GM12878 (cell line): ENCODE data around the gene PLRG1. TPM values are rescaled to one million over a fixed set of nuclear protein-coding genes. Genes with fewer than 3 reads are reported as not detected.

Experiments used
- ATAC-seq: fragments of 200-7000 bp; cut with Tn5 transposase; 3 replicates; pipeline ENCODE4 v1.9.1; 2020; ENCODE audit warnings: mild to moderate bottlenecking, moderate library complexity
- BruUV-seq: library from RNA; stranded (reverse); fragments of 400-500 nt; replicated peaks from 2 replicates; lab custom pipeline; 2021; lab: Mats Ljungman, UMichigan
- CTCF ChIA-PET: fragments of 300-600 bp; sonication (Branson Sonifier 250); formaldehyde crosslinking; extraction: SDS; loops from one replicate; lab custom pipeline; 2021; ENCODE audit warnings: inconsistent platforms; lab: Yijun Ruan, JAX
- POLR2A ChIA-PET: fragments of 350-600 bp; formaldehyde crosslinking; extraction: SDS; loops from one replicate; lab custom pipeline; 2021; ENCODE audit warnings: inconsistent platforms; lab: Charles Lee
- RAD21 ChIA-PET: fragments of 300-600 bp; sonication (Branson Sonifier 250); formaldehyde crosslinking; loops from one replicate; lab custom pipeline; 2023; ENCODE audit warnings: antibody characterized with exemption; ENCODE audit not compliant: unreplicated experiment; lab: Charles Lee
- SMC1A ChIA-PET: fragments of 300-600 bp; sonication (Branson Sonifier 250); formaldehyde crosslinking; loops from one replicate; lab custom pipeline; 2023; ENCODE audit not compliant: unreplicated experiment, uncharacterized antibody; lab: Charles Lee
- DNase-seq: peaks from one replicate; pipeline ENCODE4 v3.0.0-alpha.2; 2011; ENCODE audit warnings: low read depth, low spot score
- FAIRE-seq: peaks from 3 replicates; lab custom pipeline; 2011; peaks lifted over from hg19 to GRCh38; lab: Jason Lieb, UNC
- H2AFZ ChIP-seq: 2 replicates; pipeline ENCODE4 v1.6.0; 2011; ENCODE audit warnings: low read depth, low read length, control low read depth; ENCODE audit not compliant: control insufficient read depth
- H3K27ac ChIP-seq: 2 replicates; pipeline ENCODE4 v1.5.1; 2011; ENCODE audit warnings: control low read depth; ENCODE audit not compliant: control insufficient read depth, insufficient read depth
- H3K27me3 ChIP-seq, 2 experiments: replicated peaks in 1 of 2; 2 replicates each; pipeline versions ENCODE4 v1.6.0 to v1.6.1; 2011; ENCODE audit warnings: low read length in 1 of 2; ENCODE audit not compliant: control insufficient read depth in 2 of 2, insufficient read depth in 2 of 2
- H3K36me3 ChIP-seq, 2 experiments: 2 replicates each; pipeline ENCODE4 v1.5.1; 2011; ENCODE audit warnings: low read length in 1 of 2; ENCODE audit not compliant: control insufficient read depth in 2 of 2, insufficient read depth in 2 of 2
- H3K4me1 ChIP-seq: 2 replicates; pipeline ENCODE4 v1.6.1; 2011; ENCODE audit warnings: mild to moderate bottlenecking, low read length, moderate library complexity, mixed read lengths; ENCODE audit not compliant: control insufficient read depth, insufficient read depth
- H3K4me2 ChIP-seq: 2 replicates; pipeline ENCODE4 v1.6.0; 2011; ENCODE audit warnings: control low read depth; ENCODE audit not compliant: control insufficient read depth, insufficient read depth
- H3K4me3 ChIP-seq: fragments of 200-600 bp; sonication (generic); 2 replicates; pipeline ENCODE4 v1.5.1; 2016
- H3K79me2 ChIP-seq: 2 replicates; pipeline ENCODE4 v1.6.0; 2011; ENCODE audit warnings: low read length; ENCODE audit not compliant: control insufficient read depth, insufficient read depth
- H3K9ac ChIP-seq: 2 replicates; pipeline ENCODE4 v1.8.0; 2011; ENCODE audit warnings: low read length, control low read depth, mixed read lengths; ENCODE audit not compliant: control insufficient read depth, insufficient read depth
- H3K9me3 ChIP-seq: replicated peaks from 3 replicates; pipeline ENCODE4 v1.5.1; 2011; ENCODE audit warnings: mild to moderate bottlenecking, low read length; ENCODE audit not compliant: control insufficient read depth, insufficient read depth
- H4K20me1 ChIP-seq: 2 replicates; pipeline ENCODE4 v1.6.0; 2011; ENCODE audit not compliant: control insufficient read depth, insufficient read depth
- BCL3 ChIP-seq: IDR thresholded peaks from 2 replicates; pipeline ENCODE4 v1.6.1; 2011; ENCODE audit warnings: borderline replicate concordance, low read depth, mild to moderate bottlenecking, moderate library complexity, low read length; ENCODE audit not compliant: insufficient read depth, poor library complexity, severe bottlenecking
- CREM ChIP-seq: IDR thresholded peaks from 2 replicates; pipeline ENCODE4 v1.6.1; 2014; ENCODE audit warnings: antibody characterized with exemption, low read depth
- DPF2 ChIP-seq: fragments of 450-650 bp; IDR thresholded peaks from 2 replicates; pipeline ENCODE4 v1.6.1; 2017; ENCODE audit warnings: mild to moderate bottlenecking
- IRF3 ChIP-seq: fragments of 450-650 bp; IDR thresholded peaks from 2 replicates; pipeline ENCODE4 v1.6.1; 2014; ENCODE audit warnings: mild to moderate bottlenecking
- JUNB ChIP-seq: IDR thresholded peaks from 2 replicates; pipeline ENCODE4 v1.6.1; 2016; ENCODE audit warnings: antibody characterized with exemption, mild to moderate bottlenecking
- MLLT1 ChIP-seq: fragments of 450-650 bp; IDR thresholded peaks from 2 replicates; pipeline ENCODE4 v1.6.1; 2016; ENCODE audit warnings: mild to moderate bottlenecking
- PAX5 ChIP-seq: IDR thresholded peaks from 2 replicates; pipeline ENCODE4 v1.6.1; 2011; ENCODE audit warnings: low read depth, low read length, borderline replicate concordance
- PAX8 ChIP-seq: fragments of 450-650 bp; IDR thresholded peaks from 2 replicates; pipeline ENCODE4 v1.6.1; 2017; ENCODE audit warnings: mild to moderate bottlenecking, moderate library complexity
- PML ChIP-seq: IDR thresholded peaks from 2 replicates; pipeline ENCODE4 v1.6.1; 2012; ENCODE audit warnings: low read length, inconsistent platforms
- POU2F2 ChIP-seq: IDR thresholded peaks from 3 replicates; pipeline ENCODE4 v1.6.1; 2011; ENCODE audit warnings: low read depth, mild to moderate bottlenecking, low read length, borderline replicate concordance
- SPI1 ChIP-seq: IDR thresholded peaks from 2 replicates; pipeline ENCODE4 v1.6.1; 2011; ENCODE audit warnings: low read depth, mild to moderate bottlenecking, low read length, moderate library complexity, borderline replicate concordance; ENCODE audit not compliant: insufficient read depth
- ZBED1 ChIP-seq: IDR thresholded peaks from 2 replicates; pipeline ENCODE4 v1.6.1; 2016; ENCODE audit warnings: borderline replicate concordance
- ZNF274 ChIP-seq: IDR thresholded peaks from one replicate; pipeline ENCODE4 v1.8.0; 2011; ENCODE audit not compliant: insufficient read length, insufficient read depth
- ZSCAN29 ChIP-seq: fragments of 450-650 bp; IDR thresholded peaks from 2 replicates; pipeline ENCODE4 v1.6.1; 2017; ENCODE audit warnings: mild to moderate bottlenecking, moderate library complexity
- WGBS: methylation state at CpG from one replicate; pipeline ENCODE4 v1.1.6; 2016; ENCODE audit warnings: low lambda C conversion rate; ENCODE audit not compliant: insufficient replicate concordance, insufficient coverage; ENCODE audit errors: missing lambda C conversion rate; 5-methylcytosine and 5-hydroxymethylcytosine counted together
- in situ Hi-C: fragments of 300-500 bp; cut with MboI; formaldehyde crosslinking; loops from 9 replicates; pipeline ENCODE4 v1.14.3; 2018; ENCODE audit warnings: mixed read lengths
- intact Hi-C: fragments of 100-400 bp; cut with micrococcal nuclease; formaldehyde crosslinking; loops from one replicate; pipeline ENCODE4 v1.14.2; 2022; ENCODE audit not compliant: unreplicated experiment
- polyA plus RNA-seq, 11 experiments: library from polyadenylated mRNA; depleted of rRNA in 4 of 11; unstranded in 6 of 11; stranded (reverse) in 5 of 11; fragments of >200 nt; fragmentation: Nextera tagmentation in 4 of 11; fragmentation: Illumina TruSeq in 1 of 11; extraction: Ambion mirVana in 4 of 11; extraction: Trizol in 1 of 11; gene quantifications; 1 replicate in 1 of 11; 2 replicates in 10 of 11; pipeline versions ENCODE4 v1.2.1 to v1.2.3, GENCODE V29; 2011 to 2016; ENCODE audit warnings: inconsistent platforms in 2 of 11, missing spikeins in 2 of 11, low read depth in 1 of 11
- total RNA-seq, 4 experiments: library from RNA; depleted of rRNA in 3 of 4; stranded (reverse); fragments of >200 nt in 3 of 4; fragmentation: Illumina TruSeq in 1 of 4; extraction: Trizol in 1 of 4; gene quantifications; 2 replicates each; pipeline versions ENCODE4 v1.2.1 to v1.2.3, GENCODE V29; 2013 to 2021
- TF ChIP-seq, protein P1 (sequence below): fragments of 450-650 bp; IDR thresholded peaks from 2 replicates; pipeline ENCODE4 v1.6.1; 2016; ENCODE audit warnings: mild to moderate bottlenecking
- TF ChIP-seq, protein P2 (sequence below): fragments of 450-650 bp; formaldehyde crosslinking; IDR thresholded peaks from 2 replicates; pipeline ENCODE4 v1.5.0; 2022; ENCODE audit warnings: mild to moderate bottlenecking, missing genetic modification characterization

PLRG1 gene
- total and polyA plus RNA-seq, 10 of the 15 experiments (the other 5 are each of a cell fraction or from before 2014, with no cell fraction given) = 54.7 to 182 (median 111) TPM

GRCh38 chr4:154542271-154542879 lies 7.8 kb downstream of the PLRG1 start:
- peaks cover 0 to 39% of the 10 kb centered on the region in 2 experiments; a peak in 3 of 4 replicates for H3K36me3 ChIP-seq
- no peak for TF ChIP-seq PAX5
- TF ChIP-seq IRF3 = no peak
- no peak for TF ChIP-seq ZBED1
- no peak for TF ChIP-seq ZNF274
- TF ChIP-seq, protein P1, sequence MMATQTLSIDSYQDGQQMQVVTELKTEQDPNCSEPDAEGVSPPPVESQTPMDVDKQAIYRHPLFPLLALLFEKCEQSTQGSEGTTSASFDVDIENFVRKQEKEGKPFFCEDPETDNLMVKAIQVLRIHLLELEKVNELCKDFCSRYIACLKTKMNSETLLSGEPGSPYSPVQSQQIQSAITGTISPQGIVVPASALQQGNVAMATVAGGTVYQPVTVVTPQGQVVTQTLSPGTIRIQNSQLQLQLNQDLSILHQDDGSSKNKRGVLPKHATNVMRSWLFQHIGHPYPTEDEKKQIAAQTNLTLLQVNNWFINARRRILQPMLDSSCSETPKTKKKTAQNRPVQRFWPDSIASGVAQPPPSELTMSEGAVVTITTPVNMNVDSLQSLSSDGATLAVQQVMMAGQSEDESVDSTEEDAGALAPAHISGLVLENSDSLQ = no peak
- TF ChIP-seq BCL3 = no peak
- no peak for TF ChIP-seq POU2F2
- TF ChIP-seq ZSCAN29 = no peak
- TF ChIP-seq, protein P2, sequence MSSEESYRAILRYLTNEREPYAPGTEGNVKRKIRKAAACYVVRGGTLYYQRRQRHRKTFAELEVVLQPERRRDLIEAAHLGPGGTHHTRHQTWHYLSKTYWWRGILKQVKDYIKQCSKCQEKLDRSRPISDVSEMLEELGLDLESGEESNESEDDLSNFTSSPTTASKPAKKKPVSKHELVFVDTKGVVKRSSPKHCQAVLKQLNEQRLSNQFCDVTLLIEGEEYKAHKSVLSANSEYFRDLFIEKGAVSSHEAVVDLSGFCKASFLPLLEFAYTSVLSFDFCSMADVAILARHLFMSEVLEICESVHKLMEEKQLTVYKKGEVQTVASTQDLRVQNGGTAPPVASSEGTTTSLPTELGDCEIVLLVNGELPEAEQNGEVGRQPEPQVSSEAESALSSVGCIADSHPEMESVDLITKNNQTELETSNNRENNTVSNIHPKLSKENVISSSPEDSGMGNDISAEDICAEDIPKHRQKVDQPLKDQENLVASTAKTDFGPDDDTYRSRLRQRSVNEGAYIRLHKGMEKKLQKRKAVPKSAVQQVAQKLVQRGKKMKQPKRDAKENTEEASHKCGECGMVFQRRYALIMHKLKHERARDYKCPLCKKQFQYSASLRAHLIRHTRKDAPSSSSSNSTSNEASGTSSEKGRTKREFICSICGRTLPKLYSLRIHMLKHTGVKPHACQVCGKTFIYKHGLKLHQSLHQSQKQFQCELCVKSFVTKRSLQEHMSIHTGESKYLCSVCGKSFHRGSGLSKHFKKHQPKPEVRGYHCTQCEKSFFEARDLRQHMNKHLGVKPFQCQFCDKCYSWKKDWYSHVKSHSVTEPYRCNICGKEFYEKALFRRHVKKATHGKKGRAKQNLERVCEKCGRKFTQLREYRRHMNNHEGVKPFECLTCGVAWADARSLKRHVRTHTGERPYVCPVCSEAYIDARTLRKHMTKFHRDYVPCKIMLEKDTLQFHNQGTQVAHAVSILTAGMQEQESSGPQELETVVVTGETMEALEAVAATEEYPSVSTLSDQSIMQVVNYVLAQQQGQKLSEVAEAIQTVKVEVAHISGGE (CRISPR knock-in tag) = no peak
- TF ChIP-seq PAX8 = no peak
- no peak for TF ChIP-seq PML
- TF ChIP-seq MLLT1 = no peak
- no peak for TF ChIP-seq JUNB
- TF ChIP-seq CREM = no peak
- no peak for TF ChIP-seq DPF2
- no peak for TF ChIP-seq SPI1
- H3K9me3 ChIP-seq = no peaks in the 10 kb centered on the region
- no peak overlapping the region for H2AFZ ChIP-seq
- no peak for ATAC-seq
- ChIA-PET POLR2A (no interaction called here), CTCF (no interaction called here), RAD21 (no interaction called here), SMC1A (no interaction called here)
- WGBS = 100% methylated on average over 4 of the region's 4 CpGs
- no peak for FAIRE-seq
- H3K27ac ChIP-seq = no peak overlapping the region
- H3K4me2 ChIP-seq = no peak overlapping the region
- no peaks in the 10 kb centered on the region for H3K4me1 ChIP-seq
- DNase-seq = no peak
- no peaks in the 10 kb centered on the region for H4K20me1 ChIP-seq
- H3K9ac ChIP-seq = no peak overlapping the region
- intact Hi-C loops (no loop called here), in situ Hi-C loops (no loop called here)
- H3K4me3 ChIP-seq = no peak overlapping the region
- no TSS peak for BruUV-seq
- H3K79me2 ChIP-seq = no peaks in the 10 kb centered on the region; the same call in 1 of the 2 replicates
- H3K27me3 ChIP-seq = no peaks in the 10 kb centered on the region
